ENCODE measurements around the gene CLIC4.
"Not testable (repeated sequence)": the region's sequence is repeated elsewhere in the genome, so short reads cannot be mapped to it uniquely, and the experiment has no call there.

Gene CLIC4

GRCh38 chr1:24744911-24745710 lies at the start of gene CLIC4:
Gene CLIC4, plus strand, starts transcription at chr1:24745447. Its CDS starts 107 bp downstream, at chr1:24745554.
- FAIRE-seq: peak; percentile 51

DNA sequence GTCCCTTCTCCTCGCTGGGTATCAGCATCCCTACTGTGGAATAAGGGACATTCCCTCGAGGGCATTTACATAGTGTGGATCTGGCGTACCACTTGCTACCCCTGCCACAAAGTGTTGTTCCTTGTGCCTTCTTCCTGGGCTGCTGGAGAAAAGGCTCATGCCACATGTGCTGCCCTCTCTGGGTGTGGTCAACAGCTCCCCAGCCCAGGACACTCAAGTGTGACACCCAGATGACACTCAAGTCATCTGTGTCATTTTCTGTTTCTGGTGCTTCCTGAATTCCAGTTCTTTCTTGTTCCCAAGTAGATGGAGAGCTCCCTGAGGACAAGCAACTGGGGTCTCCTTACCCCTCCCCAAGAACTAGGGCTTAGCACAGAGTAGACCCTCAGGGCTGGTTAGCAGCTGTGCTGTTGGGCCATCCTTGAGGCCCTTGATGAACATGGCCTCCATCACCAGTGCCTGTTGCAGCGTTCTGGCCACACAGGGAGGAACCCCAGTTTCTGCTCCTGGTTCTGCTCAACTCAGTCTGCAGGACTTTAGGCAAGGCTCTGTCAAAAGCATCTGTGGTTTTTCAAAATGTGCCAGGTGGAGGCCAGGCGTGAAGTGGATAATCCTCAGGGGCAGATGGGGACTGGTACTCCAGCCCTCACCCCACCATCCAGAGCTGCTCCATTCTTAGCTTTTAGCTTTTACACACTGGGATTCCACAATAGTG lies 49.0 kb upstream of the CLIC4 start:
- no peak for FAIRE-seq

DNA sequence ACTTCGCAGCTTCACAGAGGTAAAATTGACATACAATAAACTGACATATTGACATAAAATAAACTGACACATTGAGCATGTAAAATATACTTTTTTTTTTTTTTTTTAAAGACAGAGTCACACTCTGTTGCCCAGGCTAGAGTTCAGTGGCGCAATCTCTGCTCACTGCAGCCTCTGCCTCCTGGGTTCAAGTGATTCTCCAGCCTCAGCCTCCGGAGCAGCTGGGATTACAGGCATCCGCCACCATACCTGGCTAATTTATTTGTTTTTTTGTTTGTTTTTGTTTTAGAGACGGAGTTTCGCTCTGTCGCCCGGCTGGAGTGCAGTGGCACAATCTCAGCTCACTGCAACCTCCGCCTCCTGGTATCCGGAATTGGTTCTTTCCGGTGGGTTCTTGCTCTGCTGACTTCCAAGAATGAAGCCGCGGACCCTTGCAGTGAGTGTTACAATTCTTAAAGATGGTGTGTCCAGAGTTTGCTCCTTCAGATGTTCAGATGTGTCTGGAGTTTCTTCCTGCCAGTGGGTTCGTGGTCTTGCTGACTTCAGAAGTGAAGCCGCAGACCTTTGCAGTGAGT lies 48.4 kb upstream of the CLIC4 start:
- no peak for FAIRE-seq

DNA sequence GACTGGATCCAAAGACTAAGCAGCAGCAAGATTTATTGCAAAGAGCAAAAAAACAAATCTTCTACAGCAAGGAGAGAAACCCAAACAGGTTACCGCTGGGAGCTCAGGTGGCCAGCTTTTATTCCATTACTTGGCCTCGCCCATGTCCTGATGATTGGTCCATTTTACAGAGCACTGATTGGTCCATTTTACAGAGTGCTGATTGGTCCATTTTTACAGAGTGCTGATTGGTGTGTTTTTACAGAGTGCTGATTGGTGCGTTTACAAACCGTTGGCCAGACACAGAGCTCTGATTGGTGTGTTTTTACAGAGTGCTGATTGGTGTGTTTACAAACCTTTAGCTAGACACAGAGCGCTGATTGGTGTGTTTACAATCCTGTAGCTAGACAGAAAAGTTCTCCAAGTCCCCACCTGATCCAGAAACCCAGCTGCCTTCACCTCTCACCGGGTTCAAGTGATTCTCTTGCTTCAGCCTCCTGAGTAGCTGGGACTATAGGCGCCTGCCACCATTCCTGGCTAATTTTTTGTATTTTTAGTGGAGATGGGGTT lies 47.7 kb upstream of the CLIC4 start:
- FAIRE-seq: not testable (repeated sequence)

- FAIRE-seq: not testable (repeated sequence)
Observed at GRCh38 chr1:24698326-24698725, 46.9 kb upstream of the CLIC4 start.

DNA sequence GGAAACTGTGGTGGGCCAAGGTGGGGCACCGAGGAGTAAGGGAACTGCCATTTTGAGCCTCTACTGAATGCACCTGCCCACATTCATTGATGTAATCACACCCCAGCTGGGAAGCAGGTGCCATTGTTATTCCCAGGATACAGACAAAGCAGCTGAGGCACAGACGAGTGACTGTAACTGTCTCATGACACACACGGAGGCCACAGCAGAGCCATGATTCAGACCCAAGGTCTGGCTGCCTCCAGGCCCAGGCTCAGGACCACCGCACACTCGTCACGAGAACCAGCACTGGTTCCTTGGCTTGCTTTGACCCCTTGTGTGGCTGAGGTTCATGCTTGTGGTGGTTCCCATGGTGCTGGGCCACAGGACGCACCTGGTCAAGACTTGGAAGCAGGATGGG lies 45.6 kb upstream of the CLIC4 start:
- FAIRE-seq: no peak

- no peak for FAIRE-seq
Observed at GRCh38 chr1:24702511-24703293, 42.5 kb upstream of the CLIC4 start.

DNA sequence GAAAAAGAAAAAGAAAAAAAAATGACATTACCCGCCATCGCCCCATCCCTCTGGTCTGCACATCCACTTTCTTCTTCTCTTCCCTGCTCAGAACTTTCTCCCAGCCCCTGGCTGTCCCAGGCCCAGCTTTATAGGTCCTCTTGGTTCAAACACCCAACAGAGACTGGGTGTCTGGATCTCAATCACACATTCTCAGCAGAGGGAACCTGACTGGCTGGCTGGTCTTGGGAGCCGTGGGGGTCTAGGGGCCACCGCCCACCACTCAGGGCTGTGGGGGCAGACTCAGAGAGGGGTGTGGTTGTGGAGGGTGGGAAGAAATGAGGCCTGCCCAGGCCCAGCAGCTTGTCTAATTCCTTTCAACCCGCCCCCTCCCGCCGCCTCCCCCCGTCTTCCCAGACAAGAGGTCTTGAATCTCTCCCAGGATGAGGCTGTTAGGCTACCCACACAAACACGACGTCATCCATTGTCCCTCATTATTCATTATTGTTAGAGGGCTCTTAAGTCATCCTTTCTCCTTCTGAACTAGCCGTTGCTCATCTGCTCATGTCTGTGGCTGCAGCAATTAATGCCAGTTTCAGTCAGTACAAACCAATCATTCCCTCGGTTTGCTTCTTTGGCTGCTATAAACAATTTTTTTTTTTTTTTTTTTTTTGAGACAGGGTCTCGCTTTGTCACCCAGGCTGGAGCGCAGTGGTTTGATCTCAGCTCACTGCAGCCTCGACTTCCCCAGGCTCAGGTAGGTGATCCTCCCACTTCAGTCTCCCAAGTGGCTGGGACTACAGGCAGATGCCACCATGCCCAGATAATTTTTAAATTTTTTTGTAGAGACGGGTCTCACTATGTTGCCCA lies 40.6 kb upstream of the CLIC4 start:
- FAIRE-seq: no peak

- peak; percentile 84 for FAIRE-seq
Observed at GRCh38 chr1:24705260-24706073, 39.8 kb upstream of the CLIC4 start.

DNA sequence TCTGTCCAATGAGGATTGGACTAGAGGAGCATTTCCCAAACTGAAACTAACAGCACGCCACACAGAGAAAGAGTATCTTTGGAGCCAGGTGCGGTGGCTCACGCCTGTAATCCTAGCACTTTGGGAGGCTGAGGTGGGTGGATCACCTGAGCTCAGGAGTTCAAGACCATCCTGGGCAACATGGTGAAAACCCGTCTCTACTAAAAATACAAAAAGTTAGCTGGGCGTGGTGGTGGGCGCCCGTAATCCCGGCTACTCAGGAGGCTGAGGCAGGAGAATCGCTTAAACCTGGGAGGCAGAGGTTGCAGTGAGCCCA lies 39.2 kb upstream of the CLIC4 start:
- FAIRE-seq: not testable (repeated sequence)

DNA sequence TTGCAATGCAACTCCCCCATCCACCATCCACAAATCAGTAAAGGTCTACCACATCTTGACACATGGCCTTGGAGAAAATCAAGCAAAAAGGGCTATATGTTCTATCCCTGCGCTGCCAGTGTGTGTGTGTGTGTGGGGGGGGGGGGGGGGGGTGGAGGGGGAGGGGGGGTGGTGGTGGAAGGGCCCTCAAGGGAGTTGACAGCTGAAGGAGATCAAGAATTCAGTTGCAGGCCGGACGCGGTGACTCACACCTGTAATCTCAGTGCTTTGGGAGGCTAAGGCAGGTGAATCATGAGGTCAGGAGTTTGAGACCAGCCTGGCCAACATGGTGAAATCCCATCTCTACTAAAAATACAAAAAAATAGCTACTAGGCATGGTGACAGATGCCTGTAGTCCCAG lies 37.6 kb upstream of the CLIC4 start:
- no peak for FAIRE-seq

DNA sequence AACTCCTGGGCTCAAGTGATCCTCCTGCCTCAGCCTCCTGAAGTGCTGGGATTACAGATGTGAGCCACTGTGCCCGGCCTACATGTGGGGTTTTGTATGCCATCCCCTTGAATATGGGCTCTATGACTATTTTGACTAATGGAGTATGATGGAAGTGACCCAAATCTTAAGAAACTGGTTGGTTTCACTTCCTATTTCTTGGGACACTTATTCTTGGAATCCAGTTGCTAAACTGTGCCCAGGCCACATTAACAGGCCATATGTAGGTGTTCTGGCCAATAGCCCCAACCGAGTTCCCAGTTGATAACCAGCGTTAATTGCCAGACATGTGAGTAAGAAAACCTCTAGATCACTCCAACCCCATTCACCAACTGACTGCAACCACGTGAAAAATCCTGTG lies 36.3 kb upstream of the CLIC4 start:
- no peak for FAIRE-seq

- no peak for FAIRE-seq
Observed at GRCh38 chr1:24709791-24710441, 35.3 kb upstream of the CLIC4 start.

DNA sequence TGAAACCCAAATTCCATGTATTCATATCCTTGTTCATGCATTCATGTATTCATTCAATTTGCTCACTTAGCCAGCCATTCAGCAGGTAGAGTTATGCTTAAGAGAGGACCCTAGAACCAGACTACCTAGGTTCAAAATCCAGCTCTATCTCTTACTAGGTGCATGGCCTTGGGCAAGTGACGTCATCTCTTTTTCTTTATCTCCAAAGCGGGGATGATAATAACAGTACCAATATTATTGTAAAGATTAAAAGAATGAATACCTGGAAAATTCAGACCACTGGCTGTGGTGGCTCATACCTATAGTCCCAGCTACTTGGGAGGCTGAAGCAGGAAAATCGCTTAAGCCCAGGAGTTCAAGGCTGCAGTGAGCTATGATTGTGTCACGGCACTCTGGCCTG lies 33.9 kb upstream of the CLIC4 start:
- FAIRE-seq: no peak

- FAIRE-seq: no peak
Observed at GRCh38 chr1:24713176-24713575, 32.1 kb upstream of the CLIC4 start.

DNA sequence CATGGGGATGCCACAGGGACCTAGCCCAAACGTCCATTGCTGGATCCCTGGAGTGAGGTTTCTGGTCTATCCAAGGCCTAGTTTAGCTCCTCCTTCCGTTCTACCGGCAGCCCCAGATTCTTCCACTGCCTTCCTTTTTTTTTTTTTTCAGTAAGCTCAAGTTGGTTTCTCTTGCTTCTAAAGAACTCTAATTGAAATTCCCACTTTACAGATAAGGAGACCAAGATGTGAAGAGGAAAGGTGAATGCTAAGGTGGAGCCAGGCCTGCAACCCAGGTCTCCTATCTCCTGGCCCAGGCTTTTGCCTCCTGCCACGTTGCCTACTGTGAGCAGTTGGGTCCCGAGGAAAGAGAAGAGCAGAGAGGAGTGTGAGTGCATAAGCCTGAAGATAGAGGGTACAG lies 31.5 kb upstream of the CLIC4 start:
- FAIRE-seq: no peak

DNA sequence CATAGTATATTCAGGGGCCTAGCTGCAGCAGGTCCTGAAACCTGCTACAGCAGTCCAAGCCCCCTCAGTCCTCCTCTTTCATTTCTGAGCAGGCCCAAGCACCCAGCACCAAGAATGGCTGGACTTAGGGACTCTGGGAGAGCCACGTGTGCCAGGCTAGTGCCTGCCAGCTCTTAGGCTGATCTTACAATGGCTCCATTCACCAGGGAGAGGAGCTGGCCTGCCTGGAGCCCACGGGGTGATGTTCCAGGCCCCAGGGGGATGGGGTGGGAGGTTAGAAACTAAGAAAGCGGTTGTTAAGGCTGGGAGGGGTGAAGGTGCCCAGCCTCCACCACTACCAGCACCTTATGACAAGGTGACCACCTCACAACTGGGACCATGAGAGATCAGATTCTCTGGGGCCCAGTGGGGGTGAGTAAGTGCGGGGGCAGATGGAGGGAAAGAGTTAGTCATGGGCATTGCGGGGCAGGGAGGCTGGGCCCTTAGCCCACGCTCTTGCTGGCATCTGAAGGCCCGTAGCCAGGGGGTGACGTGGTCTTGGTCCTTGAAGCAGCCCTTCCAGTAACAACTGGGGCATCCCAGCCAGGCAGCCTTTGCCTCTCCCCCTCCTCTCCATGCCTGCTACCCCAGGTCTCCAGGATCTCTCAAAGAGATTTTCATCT lies 30.3 kb upstream of the CLIC4 start:
- no peak for FAIRE-seq

GRCh38 chr1:24715658-24716057 lies 29.6 kb upstream of the CLIC4 start:
- no peak for FAIRE-seq

GRCh38 chr1:24717887-24718650 lies 27.2 kb upstream of the CLIC4 start:
- FAIRE-seq: no peak
